Measurements from ENCODE around the gene AP1M2.
A peak's percentile ranks its signal among the peaks of the same experiment; 100 is the strongest.

AP1M2 gene

GRCh38 chr19:10587022-10587838 lies at the start of gene AP1M2:
Gene AP1M2 (minus strand): TSS chr19:10587312. CDS start chr19:10587231, 81 bp downstream.
- no peak for DNase-seq

- DNase-seq = no peak
Observed at GRCh38 chr19:10636304-10636972, 49.3 kb upstream of the AP1M2 start.

GRCh38 chr19:10634963-10635362 lies 47.9 kb upstream of the AP1M2 start:
- DNase-seq = no peak

- DNase-seq = no peak
Observed at GRCh38 chr19:10634430-10634829, 47.3 kb upstream of the AP1M2 start.

GRCh38 chr19:10631874-10632273 lies 44.8 kb upstream of the AP1M2 start:
- no peak for DNase-seq

- no peak for DNase-seq
Observed at GRCh38 chr19:10625762-10626138, 38.6 kb upstream of the AP1M2 start.

- no peak for DNase-seq
Observed at GRCh38 chr19:10625003-10625761, 38.1 kb upstream of the AP1M2 start, which contains the start of gene SLC44A2. Gene SLC44A2 (plus strand): TSS chr19:10625553. CDS start chr19:10625634, 81 bp downstream.

GRCh38 chr19:10624585-10624984 lies 37.5 kb upstream of the AP1M2 start:
- DNase-seq = no peak

GRCh38 chr19:10621966-10622365 lies 34.9 kb upstream of the AP1M2 start:
- DNase-seq = no peak

GRCh38 chr19:10620786-10621185 lies 33.7 kb upstream of the AP1M2 start:
- DNase-seq = no peak

- no peak for DNase-seq
Observed at GRCh38 chr19:10618846-10619245, 31.7 kb upstream of the AP1M2 start.

GRCh38 chr19:10617409-10618121 lies 30.5 kb upstream of the AP1M2 start:
- no peak for DNase-seq

GRCh38 chr19:10615429-10616023 lies 28.4 kb upstream of the AP1M2 start:
- no peak for DNase-seq

- no peak for DNase-seq
Observed at GRCh38 chr19:10612499-10613119, 25.5 kb upstream of the AP1M2 start.

GRCh38 chr19:10611907-10612306 lies 24.8 kb upstream of the AP1M2 start:
- DNase-seq = no peak

GRCh38 chr19:10604460-10604980 lies 17.4 kb upstream of the AP1M2 start:
- DNase-seq = peak; percentile 35

GRCh38 chr19:10603873-10604459 lies 16.9 kb upstream of the AP1M2 start:
- peak; percentile 89 for DNase-seq

- no peak for DNase-seq
Observed at GRCh38 chr19:10603084-10603872, 16.2 kb upstream of the AP1M2 start.

- peak; percentile 90 for DNase-seq
Observed at GRCh38 chr19:10602330-10603083, 15.4 kb upstream of the AP1M2 start.

GRCh38 chr19:10601999-10602329 lies 14.9 kb upstream of the AP1M2 start:
- DNase-seq = no peak
